Epithelial cell of proximal tubule (primary cell): ENCODE measurements around the gene CRTC1. TPM values are rescaled to one million over a fixed set of nuclear protein-coding genes. Genes with fewer than 3 reads are reported as not detected.
A peak's percentile ranks its signal among the peaks of the same experiment; 100 is the strongest.

ENCODE experiments used
- DNase-seq: peaks from one replicate; pipeline ENCODE4 v3.0.0-alpha.2; 2011; ENCODE audit warnings: low read depth
- H3K4me3 ChIP-seq: 2 replicates; pipeline ENCODE4 v1.5.1; 2011; ENCODE audit warnings: low read depth, mild to moderate bottlenecking, low read length
- total RNA-seq: library from RNA; depleted of rRNA; stranded (reverse); fragments of >200 nt; gene quantifications from 2 replicates; pipeline ENCODE4 v1.2.3, GENCODE V29; 2015
- TF ChIP-seq, protein P1 (sequence below): conservative IDR thresholded peaks from 2 replicates; pipeline ENCODE4 v1.5.1; 2012; ENCODE audit warnings: low read depth, mild to moderate bottlenecking, low read length

Gene CRTC1
- total RNA-seq, 1 donor from 2014 or later: 3.0 TPM

DNA sequence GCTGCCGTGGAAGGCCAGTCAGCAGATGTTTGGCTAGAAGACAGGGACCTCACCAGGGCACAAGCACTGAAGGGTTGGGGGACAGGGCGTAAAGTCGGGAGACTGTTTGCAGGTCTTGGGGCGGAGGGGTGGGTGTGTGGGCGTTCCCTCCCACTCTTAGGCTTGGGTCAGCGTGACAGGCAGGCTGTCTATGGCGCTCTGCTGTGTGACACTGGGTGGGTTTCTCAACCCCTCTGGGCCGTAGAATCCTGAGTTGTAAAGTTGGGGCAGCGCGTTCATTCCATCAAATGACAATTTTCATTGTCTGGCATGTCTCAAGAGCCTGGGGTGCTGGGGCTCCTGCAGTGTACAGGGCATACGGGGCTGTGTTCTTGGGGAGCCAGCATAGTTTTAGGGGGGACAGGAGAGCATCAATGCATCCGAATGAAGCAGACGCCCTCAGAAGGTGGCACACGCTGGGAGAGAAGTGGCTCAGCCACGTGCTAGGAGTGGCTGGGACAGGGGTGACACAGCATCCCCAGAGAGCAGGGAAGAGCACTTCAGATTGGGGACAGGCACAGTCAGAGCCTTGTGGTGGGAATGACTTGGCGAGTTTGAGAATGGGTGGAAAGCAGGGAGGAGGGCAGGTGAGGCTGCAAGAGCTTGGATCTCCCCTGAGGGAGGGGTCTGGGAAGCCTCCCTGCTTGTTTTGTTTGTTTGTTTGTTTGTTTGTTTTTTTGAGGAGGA is 4.4 kb downstream of the CRTC1 start:
- no peak for DNase-seq

DNA sequence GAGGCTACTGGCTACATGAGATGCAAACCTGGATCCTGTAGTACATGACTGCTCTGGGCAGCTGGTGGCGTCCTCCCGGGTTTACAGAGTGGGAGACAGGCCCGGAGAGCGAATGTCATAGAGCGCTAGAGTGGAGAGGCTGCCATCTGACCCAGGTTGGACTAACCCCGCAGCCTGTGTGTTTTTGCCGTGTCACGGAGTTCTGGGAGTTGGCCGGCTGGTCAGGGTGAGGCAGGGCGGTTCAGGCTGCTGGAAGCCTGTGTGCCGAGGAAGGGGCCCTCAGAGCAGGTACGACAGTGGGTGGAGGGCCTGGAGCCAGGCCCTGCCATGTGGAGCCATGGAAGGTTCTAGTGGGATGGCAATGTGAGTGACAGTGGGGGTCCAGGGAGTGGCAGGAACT is 12.5 kb downstream of the CRTC1 start:
- no peak for DNase-seq
- no peak overlapping the region for H3K4me3 ChIP-seq
- TF ChIP-seq, protein P1, sequence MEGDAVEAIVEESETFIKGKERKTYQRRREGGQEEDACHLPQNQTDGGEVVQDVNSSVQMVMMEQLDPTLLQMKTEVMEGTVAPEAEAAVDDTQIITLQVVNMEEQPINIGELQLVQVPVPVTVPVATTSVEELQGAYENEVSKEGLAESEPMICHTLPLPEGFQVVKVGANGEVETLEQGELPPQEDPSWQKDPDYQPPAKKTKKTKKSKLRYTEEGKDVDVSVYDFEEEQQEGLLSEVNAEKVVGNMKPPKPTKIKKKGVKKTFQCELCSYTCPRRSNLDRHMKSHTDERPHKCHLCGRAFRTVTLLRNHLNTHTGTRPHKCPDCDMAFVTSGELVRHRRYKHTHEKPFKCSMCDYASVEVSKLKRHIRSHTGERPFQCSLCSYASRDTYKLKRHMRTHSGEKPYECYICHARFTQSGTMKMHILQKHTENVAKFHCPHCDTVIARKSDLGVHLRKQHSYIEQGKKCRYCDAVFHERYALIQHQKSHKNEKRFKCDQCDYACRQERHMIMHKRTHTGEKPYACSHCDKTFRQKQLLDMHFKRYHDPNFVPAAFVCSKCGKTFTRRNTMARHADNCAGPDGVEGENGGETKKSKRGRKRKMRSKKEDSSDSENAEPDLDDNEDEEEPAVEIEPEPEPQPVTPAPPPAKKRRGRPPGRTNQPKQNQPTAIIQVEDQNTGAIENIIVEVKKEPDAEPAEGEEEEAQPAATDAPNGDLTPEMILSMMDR: no peak

More for the DNA sequence above, 4.4 kb downstream of the CRTC1 start:
- TF ChIP-seq, protein P1: no peak
- H3K4me3 ChIP-seq: no peak overlapping the region

DNA sequence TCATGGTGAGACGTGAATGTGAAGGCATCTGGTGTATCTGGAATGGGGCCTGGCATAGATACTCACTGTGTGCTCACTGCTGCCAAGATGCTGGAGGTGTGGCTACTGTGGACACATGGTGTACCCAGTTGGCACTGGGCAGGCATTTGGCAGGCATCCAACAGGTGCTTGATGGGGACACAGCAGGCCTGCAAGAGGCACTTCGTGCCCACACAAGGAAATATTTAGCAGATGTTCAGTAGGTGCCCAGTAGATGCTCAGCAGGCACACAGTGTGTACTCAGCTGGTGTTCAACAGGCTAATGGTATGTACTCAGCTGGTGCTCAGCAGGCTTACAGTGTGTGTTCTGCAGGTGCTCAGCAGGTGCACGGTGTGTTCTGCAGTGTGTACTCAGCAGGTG is 14.2 kb downstream of the CRTC1 start:
- no peak overlapping the region for H3K4me3 ChIP-seq
- TF ChIP-seq, protein P1: no peak

GRCh38 chr19:18698321-18699167 is 15.1 kb downstream of the CRTC1 start:
- DNase-seq: no peak
- no peak overlapping the region for H3K4me3 ChIP-seq
- TF ChIP-seq, protein P1: no peak

More for the DNA sequence above, 14.2 kb downstream of the CRTC1 start:
- no peak for DNase-seq

DNA sequence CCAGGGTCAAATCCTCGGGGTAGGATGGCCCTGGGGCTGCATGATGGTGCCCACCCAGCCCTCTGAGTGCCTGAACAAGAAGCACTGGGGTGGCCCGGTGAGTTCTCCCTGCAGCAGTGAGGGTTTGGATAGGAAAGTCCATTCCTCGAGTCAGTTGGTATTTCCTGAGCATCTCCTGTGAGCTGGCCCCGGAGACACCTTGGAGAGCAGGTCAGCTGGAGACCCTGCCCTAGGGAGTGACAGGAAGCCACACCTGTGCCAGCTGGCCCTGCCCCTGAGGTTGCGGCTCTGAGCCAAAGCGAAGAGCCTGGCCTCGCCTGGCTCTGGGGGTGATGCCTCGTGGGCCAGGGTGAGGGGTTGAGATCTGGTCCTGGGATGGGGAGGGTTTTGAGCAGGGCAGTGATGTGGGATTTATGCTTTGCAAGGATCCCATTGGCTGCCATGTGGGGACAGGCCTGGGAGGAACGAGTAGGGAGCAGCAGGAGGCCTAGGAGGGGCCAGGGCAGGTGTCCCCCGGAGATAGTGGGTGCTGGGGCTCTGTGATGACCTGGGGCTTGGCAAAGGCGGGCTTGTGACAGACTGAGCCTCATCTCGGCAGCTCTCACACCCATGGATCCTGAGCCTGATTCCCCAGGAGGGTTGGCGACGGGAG is 16.0 kb downstream of the CRTC1 start:
- TF ChIP-seq, protein P1: no peak
- no peak overlapping the region for H3K4me3 ChIP-seq
- no peak for DNase-seq

DNA sequence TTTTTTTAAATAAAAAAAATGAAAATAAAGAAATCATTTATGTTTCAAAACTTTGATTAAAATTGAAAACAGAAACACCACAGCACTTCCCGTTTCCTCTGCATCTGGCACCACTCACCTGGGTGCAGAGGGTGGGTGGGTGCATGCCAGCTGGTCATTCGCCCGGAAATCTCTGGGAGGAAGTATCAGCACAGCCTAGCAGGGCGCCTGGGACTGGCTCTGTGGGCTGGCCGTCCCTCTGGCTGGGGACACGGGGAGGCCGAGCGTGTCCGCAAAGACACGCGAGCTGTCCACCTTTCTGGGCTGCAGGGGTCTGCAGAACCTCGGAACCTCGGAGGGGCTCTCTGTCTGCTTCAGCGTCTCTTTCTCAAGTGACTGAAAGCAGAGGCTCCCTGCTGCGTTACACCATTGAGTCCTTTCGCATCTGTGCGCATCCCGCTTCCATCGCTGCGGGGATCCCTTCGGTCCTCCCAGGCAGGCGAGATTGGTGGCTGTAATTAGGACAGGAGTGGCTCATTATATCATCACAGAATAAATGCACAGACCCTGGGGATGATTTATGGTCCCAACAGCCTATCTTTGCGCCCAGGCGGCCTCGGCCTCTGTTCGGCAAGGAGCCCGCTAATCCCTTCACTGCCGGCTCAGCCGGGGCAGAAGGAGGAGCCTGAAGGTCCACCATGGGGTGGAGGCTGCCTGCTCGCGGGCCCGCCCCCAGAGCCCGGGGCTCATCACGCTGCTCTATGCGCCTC is 17.2 kb downstream of the CRTC1 start:
- DNase-seq: no peak

More for the DNA sequence above, 17.2 kb downstream of the CRTC1 start:
- H3K4me3 ChIP-seq: peak overlapping the region; percentile 52
- TF ChIP-seq, protein P1: no peak
